Glomerular visceral epithelial cell (primary cell): Measurements from ENCODE around the gene LRRC7.
A peak's percentile ranks its signal among the peaks of the same experiment; 100 is the strongest.

ENCODE experiments used
- DNase-seq: peaks from one replicate; pipeline ENCODE4 v3.0.0-alpha.2; 2016; ENCODE audit errors: extremely low spot score

LRRC7 gene

GRCh38 chr1:70091811-70092210 is 524.1 kb downstream of the LRRC7 start:
- DNase-seq, result no peak

DNA sequence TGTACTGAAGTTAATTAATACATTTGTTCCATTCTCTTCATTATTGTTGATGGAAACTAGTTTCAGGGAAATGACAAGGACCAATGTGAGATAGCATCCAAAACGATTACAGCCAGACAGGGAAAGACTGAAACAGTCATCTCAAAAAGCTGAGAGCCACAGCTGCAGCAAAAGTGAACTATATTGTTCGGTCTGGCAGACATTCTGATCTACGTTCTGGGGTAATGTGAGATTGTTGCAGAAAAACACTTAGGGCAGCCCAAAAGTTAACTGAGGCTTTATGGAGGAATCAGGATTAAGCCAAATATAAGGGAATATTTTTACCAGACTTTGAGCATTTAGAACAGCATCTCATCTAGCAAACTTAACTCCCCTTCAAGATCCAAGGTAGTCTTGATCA is 524.8 kb downstream of the LRRC7 start:
- DNase-seq, result no peak

DNA sequence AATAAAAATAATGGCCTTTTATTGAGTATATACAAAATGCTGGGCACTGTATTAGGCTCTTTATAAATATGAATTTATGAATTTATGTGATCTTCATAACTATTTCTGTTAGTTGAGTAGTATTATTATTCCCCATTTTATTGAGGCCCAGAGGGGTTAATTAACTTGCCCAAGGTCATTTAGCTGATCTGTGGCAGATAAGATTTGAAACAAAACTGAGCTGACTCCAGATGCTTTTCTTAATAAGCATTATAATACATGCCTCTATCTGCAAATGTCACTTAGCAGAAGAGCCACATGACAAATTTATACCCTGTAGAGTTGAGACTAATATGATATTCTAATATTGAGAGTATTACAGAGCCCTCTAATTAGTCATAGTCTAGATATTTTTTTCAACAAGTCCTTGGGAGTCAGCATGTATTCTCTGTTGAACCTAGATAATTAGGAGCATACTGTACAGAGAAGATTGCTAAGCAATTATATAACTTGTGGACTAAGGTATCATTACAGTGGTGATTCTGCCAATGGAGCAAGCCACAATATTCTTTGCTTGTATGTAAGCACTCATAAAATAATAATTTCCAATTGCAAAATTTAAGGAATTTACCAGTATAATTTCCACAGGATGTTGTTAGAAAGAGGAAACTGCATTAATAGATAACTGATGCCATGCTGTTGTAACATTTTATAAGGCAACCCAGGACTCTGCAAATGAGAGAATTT is 525.7 kb downstream of the LRRC7 start:
- no peak for DNase-seq

GRCh38 chr1:70101231-70101630 is 533.5 kb downstream of the LRRC7 start:
- no peak for DNase-seq

DNA sequence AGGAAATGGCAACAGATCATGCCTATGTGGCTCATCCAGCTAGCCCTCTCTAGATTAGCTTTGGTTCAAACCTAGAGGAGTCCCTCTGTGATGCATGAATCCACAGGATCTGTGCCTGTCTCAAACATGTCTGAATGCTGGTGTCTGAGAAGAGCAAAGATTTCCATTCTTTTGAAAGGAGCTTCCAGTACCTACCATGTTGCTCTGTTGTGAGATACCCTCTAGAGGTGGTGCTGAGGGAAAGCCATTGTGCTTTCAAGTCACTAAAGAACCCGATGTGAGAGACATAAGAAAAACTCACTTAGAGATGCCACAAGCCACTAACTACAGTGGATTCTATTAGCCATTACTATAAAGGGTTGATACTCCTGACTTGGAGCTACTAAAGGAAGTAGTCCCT is 534.1 kb downstream of the LRRC7 start:
- no peak for DNase-seq

DNA sequence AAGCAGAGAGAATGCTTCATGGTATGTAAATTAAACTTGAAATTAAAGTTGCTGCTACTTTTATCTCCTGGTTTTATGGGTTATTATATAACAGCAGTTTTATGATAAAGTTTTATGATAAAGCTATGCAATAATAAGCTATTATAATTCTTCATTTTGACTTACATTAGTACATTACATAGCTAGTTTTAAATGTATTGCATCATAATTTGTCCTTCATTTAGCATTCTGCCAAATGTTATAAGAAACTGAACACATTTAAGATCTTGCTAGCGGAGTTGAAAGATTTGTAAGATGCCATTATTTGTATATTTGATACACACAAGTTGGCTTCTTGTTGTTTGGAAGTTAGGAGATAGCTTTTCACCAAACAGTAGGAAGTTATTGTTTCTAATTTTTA is 536.0 kb downstream of the LRRC7 start:
- DNase-seq, result no peak

GRCh38 chr1:70109241-70109640 is 541.5 kb downstream of the LRRC7 start:
- no peak for DNase-seq

DNA sequence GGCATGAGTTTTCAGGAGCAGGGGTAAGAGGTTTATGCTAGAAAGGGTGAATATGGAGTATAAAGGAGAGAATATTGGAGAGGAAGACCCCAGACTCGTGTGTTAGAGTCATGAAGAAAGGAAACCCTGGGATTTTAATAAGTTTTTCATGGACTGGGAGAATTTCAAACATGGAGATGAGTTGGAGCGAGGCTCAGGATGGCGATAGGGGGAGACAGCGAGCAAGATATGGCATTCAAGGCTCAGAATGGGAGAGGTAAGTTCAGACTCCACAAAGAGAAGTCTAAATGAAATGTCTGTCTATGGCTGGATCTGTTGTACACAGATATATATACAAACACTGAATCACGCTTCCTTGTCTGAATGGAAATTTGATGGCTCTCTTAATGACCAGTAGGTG is 545.1 kb downstream of the LRRC7 start:
- DNase-seq, result no peak

- DNase-seq, result no peak
Measured at GRCh38 chr1:70115315-70115714, 547.6 kb downstream of the LRRC7 start.

DNA sequence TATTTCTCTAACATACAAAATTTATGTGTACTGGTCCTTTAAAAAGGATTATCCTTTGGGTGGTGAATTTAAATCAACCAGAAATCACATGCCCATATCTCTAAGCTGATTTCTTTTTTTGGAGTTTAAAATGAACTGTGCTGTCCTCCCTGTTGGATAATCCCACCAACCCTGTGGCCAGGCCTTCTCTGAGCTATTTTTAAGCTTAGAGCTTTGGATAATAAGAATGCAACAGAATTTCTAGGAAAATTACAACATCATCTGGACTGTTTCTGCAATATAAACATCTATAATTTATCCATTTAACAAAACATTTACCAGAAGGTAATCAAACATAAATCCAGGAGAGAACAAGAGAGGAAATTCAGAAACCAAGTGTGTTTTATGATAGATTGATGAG is 549.3 kb downstream of the LRRC7 start:
- no peak for DNase-seq

DNA sequence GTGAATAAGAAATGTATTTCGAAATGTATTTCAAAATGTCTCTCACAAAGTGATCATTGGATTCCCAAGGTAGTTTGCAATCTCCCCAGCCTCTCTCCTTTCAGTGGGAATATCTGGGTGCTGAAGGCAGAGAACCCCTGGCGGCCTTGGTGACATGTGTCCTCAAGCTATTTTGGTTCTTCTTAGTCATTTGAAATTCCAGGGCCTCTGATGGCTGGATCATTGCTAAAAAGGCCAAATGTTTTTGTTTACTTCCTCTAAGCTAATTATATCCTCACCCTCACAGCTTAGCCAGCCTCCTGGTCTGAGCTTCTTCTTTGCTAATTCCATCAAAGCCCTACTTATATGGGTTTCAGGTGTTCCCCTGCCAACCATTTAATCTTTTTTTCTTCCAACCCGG is 566.4 kb downstream of the LRRC7 start:
- no peak for DNase-seq

- peak; percentile 5 for DNase-seq
Measured at GRCh38 chr1:70140343-70140742, 572.6 kb downstream of the LRRC7 start.

- DNase-seq, result no peak
Measured at GRCh38 chr1:70140894-70141293, 573.2 kb downstream of the LRRC7 start.

GRCh38 chr1:70142075-70142474 is 574.4 kb downstream of the LRRC7 start:
- DNase-seq, result no peak

GRCh38 chr1:70143048-70143659 is 575.4 kb downstream of the LRRC7 start:
- DNase-seq, result no peak

GRCh38 chr1:70146488-70146887 is 578.8 kb downstream of the LRRC7 start:
- no peak for DNase-seq

GRCh38 chr1:70150444-70150843 is 582.7 kb downstream of the LRRC7 start:
- DNase-seq, result no peak

DNA sequence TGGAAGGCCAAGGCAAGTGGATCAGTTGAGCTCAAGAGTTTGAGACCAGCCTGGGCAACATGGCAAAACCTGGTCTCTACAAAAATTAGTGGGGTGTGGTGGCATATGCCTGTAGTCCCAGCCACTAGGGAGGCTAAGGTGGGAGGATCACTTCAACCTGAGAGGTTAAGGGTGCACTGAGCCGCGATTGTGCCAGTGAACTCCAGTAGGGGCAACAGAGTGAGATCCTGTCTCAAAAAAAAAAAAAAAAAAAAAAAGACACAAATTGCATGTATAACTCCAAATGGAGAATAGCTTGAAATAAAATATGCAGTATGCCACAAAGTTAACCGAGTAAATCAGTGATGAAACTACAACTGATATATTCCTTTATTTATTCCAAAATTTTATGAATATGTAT is 586.0 kb downstream of the LRRC7 start:
- no peak for DNase-seq

- DNase-seq, result peak; percentile 7
Measured at GRCh38 chr1:70156529-70157120, 588.9 kb downstream of the LRRC7 start.

GRCh38 chr1:70164350-70164749 is 596.6 kb downstream of the LRRC7 start:
- DNase-seq, result no peak

- DNase-seq, result no peak
Measured at GRCh38 chr1:70168283-70168682, 600.6 kb downstream of the LRRC7 start.

GRCh38 chr1:70169018-70169839 is 601.5 kb downstream of the LRRC7 start:
- no peak for DNase-seq

GRCh38 chr1:70171512-70171911 is 603.8 kb downstream of the LRRC7 start:
- no peak for DNase-seq
